AG10803 (cell line): ENCODE results near the gene DNAJC22.
A peak's percentile ranks its signal among the peaks of the same experiment; 100 is the strongest.

Experiments
- DNase-seq: peaks from one replicate; pipeline ENCODE4 v3.0.0; 2010; ENCODE audit warnings: low read depth
- H3K4me3 ChIP-seq: 2 replicates; pipeline ENCODE4 v1.5.1; 2011; ENCODE audit warnings: mild to moderate bottlenecking, low read length, control low read depth
- CTCF ChIP-seq: conservative IDR thresholded peaks from 2 replicates; pipeline ENCODE4 v1.5.1; 2011; ENCODE audit warnings: mild to moderate bottlenecking, low read length, control low read depth, inconsistent platforms

The DNAJC22 gene

GRCh38 chr12:49327887-49328286, 18.8 kb upstream of the DNAJC22 start:
- no peak for TF ChIP-seq CTCF
- H3K4me3 ChIP-seq: no peak overlapping the region
- DNase-seq: no peak

- H3K4me3 ChIP-seq: no peak overlapping the region
- DNase-seq: no peak
- TF ChIP-seq CTCF: no peak
Measured at GRCh38 chr12:49328816-49329215, 17.9 kb upstream of the DNAJC22 start.

GRCh38 chr12:49330032-49330619, 16.6 kb upstream of the DNAJC22 start:
- DNase-seq: no peak
- no peak overlapping the region for H3K4me3 ChIP-seq
- TF ChIP-seq CTCF: no peak

GRCh38 chr12:49330631-49331379, 15.9 kb upstream of the DNAJC22 start:
- no peak for DNase-seq
- H3K4me3 ChIP-seq: no peak overlapping the region
- TF ChIP-seq CTCF: no peak

- no peak overlapping the region for H3K4me3 ChIP-seq
- peak; percentile 86 for TF ChIP-seq CTCF
- peak; percentile 68 for DNase-seq
Measured at GRCh38 chr12:49331380-49332222, 15.1 kb upstream of the DNAJC22 start.

- no peak for TF ChIP-seq CTCF
Measured at GRCh38 chr12:49332441-49332861, 14.2 kb upstream of the DNAJC22 start.

More at GRCh38 chr12:49332441-49332861, 14.2 kb upstream of the DNAJC22 start:
- no peak overlapping the region for H3K4me3 ChIP-seq
- no peak for DNase-seq
